CD4-positive, CD25-positive, alpha-beta regulatory T cell (primary cell): ENCODE results near the gene IRX2. TPM values are rescaled to one million over a fixed set of nuclear protein-coding genes. Genes with fewer than 3 reads are reported as not detected.

ENCODE experiments used
- ATAC-seq, 2 donors: fragments of 150-1000 bp; cut with Tn5 transposase; one replicate each; pipeline ENCODE4 v1.10.0; 2021; ENCODE audit warnings: low read depth in 2 of 2, moderate number of reproducible peaks in 2 of 2, moderate library complexity in 1 of 2
- DNase-seq, 3 donors: peaks; one replicate each; pipeline versions ENCODE4 v3.0.0 to v3.0.0-alpha.2; 2012 to 2022; ENCODE audit warnings: mixed read lengths in 1 of 3
- H3K27ac ChIP-seq: one replicate; pipeline ENCODE4 v1.7.0; 2013; ENCODE audit warnings: mild to moderate bottlenecking, low read length; ENCODE audit not compliant: insufficient read depth, poor library complexity, severe bottlenecking
- H3K27me3 ChIP-seq: one replicate; pipeline ENCODE4 v1.7.0; 2013; ENCODE audit warnings: low read length; ENCODE audit not compliant: control insufficient read depth, insufficient read depth
- H3K36me3 ChIP-seq: one replicate; pipeline ENCODE4 v1.7.0; 2013; ENCODE audit warnings: mild to moderate bottlenecking, low read length, moderate library complexity; ENCODE audit not compliant: control insufficient read depth, insufficient read depth
- H3K4me1 ChIP-seq: 2 replicates; pipeline ENCODE4 v1.7.0; 2013; ENCODE audit warnings: mild to moderate bottlenecking, low read length; ENCODE audit not compliant: insufficient read depth, control insufficient read depth, poor library complexity, severe bottlenecking
- H3K4me3 ChIP-seq: one replicate; pipeline ENCODE4 v1.7.0; 2013; ENCODE audit warnings: low read depth, mild to moderate bottlenecking, low read length, moderate library complexity
- H3K9me3 ChIP-seq, 2 experiments: 1 replicate in 1 of 2; 2 replicates in 1 of 2; pipeline ENCODE4 v1.7.0; 2013; ENCODE audit warnings: low read length in 2 of 2, mild to moderate bottlenecking in 1 of 2, moderate library complexity in 1 of 2; ENCODE audit not compliant: control insufficient read depth in 2 of 2
- H3K27ac Mint-ChIP-seq, 3 donors: one replicate each; pipeline ENCODE4 v1.8.0; 2020 to 2022; ENCODE audit warnings: mild to moderate bottlenecking in 3 of 3, mixed read lengths in 3 of 3, moderate library complexity in 2 of 3
- H3K27me3 Mint-ChIP-seq: one replicate; pipeline ENCODE4 v1.8.0; 2022; ENCODE audit warnings: mild to moderate bottlenecking, mixed read lengths
- H3K36me3 Mint-ChIP-seq: one replicate; pipeline ENCODE4 v1.8.0; 2020; ENCODE audit warnings: mixed read lengths
- H3K4me1 Mint-ChIP-seq, 4 donors: one replicate each; pipeline ENCODE4 v1.8.0; 2020 to 2022; ENCODE audit warnings: mixed read lengths in 4 of 4, mild to moderate bottlenecking in 1 of 4
- H3K4me3 Mint-ChIP-seq, 4 donors: one replicate each; pipeline ENCODE4 v1.8.0; 2020 to 2022; ENCODE audit warnings: mild to moderate bottlenecking in 4 of 4, mixed read lengths in 4 of 4, moderate library complexity in 3 of 4
- H3K9me3 Mint-ChIP-seq, 7 donors: one replicate each; pipeline ENCODE4 v1.8.0; 2020 to 2022; ENCODE audit warnings: mixed read lengths in 7 of 7, mild to moderate bottlenecking in 3 of 7, moderate library complexity in 2 of 7
- polyA plus RNA-seq, 4 donors: library from polyadenylated mRNA; unstranded; fragments of 300-500 nt; fragmentation: Illumina TruSeq; gene quantifications; one replicate each; pipeline ENCODE4 v1.2.3, GENCODE V29; 2021
- total RNA-seq: library from RNA; stranded (reverse); gene quantifications from one replicate; pipeline ENCODE4 v1.2.3, GENCODE V29; 2022

The IRX2 gene
- total and polyA plus RNA-seq, 5 donors from 2014 or later, result not detected

DNA sequence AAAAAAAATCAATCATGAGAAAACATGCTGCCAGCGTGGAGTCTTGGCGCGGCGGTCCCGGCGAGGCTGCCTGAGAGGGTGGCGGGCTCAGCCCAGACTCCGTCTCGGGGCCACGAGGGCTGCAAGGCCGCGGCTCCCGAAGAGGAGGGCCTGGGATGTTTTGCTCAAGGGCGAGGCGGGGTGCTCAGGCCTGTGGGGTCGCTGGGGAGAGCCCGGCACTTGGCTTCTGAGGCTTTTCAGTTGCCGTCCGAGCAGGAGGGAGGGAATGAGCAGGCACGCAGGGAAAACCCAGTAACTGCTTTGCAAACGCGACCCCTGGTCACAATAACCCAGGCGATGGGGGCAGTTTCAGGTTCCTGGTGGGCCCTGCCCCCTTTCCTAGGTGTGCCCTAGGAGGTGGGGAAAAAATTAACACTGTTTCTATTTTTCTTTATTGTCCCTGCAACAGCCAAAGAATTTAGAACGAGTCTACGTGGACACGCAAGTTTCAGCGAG lies 3.2 kb upstream of the IRX2 start:
- H3K27ac ChIP-seq, result no peak overlapping the region
- Mint-ChIP-seq H3K4me1 (peaks cover 0 to 25% (median under 1%) of the 10 kb centered on the region in 4 donors), H3K27ac (no peak overlapping the region), H3K27me3 (peaks cover 71% of the 10 kb centered on the region), H3K4me3 (no peak overlapping the region), H3K9me3 (peaks cover 0 to 9% (median 0%) of the 10 kb centered on the region in 7 donors), H3K36me3 (no peaks in the 10 kb centered on the region)
- H3K4me1 ChIP-seq, result peaks cover 5% of the 10 kb centered on the region
- no peak for ATAC-seq
- no peak overlapping the region for H3K4me3 ChIP-seq
- H3K9me3 ChIP-seq, result no peaks in the 10 kb centered on the region
- peaks cover 14% of the 10 kb centered on the region for H3K27me3 ChIP-seq
- DNase-seq, result no peak
- no peaks in the 10 kb centered on the region for H3K36me3 ChIP-seq

- H3K9me3 Mint-ChIP-seq, result peaks cover 0 to 13% (median 0%) of the 10 kb centered on the region in 7 donors
- peak overlapping the region in 2 of 4 donors; percentile 74 to 91 for H3K4me3 Mint-ChIP-seq
- H3K36me3 Mint-ChIP-seq, result no peaks in the 10 kb centered on the region
- peaks cover 0 to 25% (median under 1%) of the 10 kb centered on the region in 4 donors for H3K4me1 Mint-ChIP-seq
- DNase-seq, result no peak
- ATAC-seq, result no peak
- H3K27me3 Mint-ChIP-seq, result peaks cover 65% of the 10 kb centered on the region
- Histone ChIP-seq H3K36me3 (no peaks in the 10 kb centered on the region), H3K27ac (no peak overlapping the region), H3K9me3 (no peaks in the 10 kb centered on the region), H3K4me3 (no peak overlapping the region), H3K27me3 (peaks cover 11% of the 10 kb centered on the region), H3K4me1 (peaks cover 5% of the 10 kb centered on the region)
- no peak overlapping the region for H3K27ac Mint-ChIP-seq
Measured at GRCh38 chr5:2753452-2754420, 2.3 kb upstream of the IRX2 start.

- Histone ChIP-seq H3K27ac (no peak overlapping the region), H3K9me3 (no peaks in the 10 kb centered on the region), H3K4me1 (peaks cover 5% of the 10 kb centered on the region), H3K36me3 (no peaks in the 10 kb centered on the region), H3K27me3 (peaks cover 9% of the 10 kb centered on the region), H3K4me3 (no peak overlapping the region)
- DNase-seq (no peak), ATAC-seq (no peak)
- H3K9me3 Mint-ChIP-seq, result peaks cover 0 to 13% (median 0%) of the 10 kb centered on the region in 7 donors
- H3K27me3 Mint-ChIP-seq, result peaks cover 62% of the 10 kb centered on the region
- H3K4me1 Mint-ChIP-seq, result peaks cover 0 to 25% (median under 1%) of the 10 kb centered on the region in 4 donors
- H3K4me3 Mint-ChIP-seq, result no peak overlapping the region
- no peak overlapping the region for H3K27ac Mint-ChIP-seq
- no peaks in the 10 kb centered on the region for H3K36me3 Mint-ChIP-seq
Measured at GRCh38 chr5:2752821-2753439, 1.5 kb upstream of the IRX2 start.

GRCh38 chr5:2752059-2752820 lies 763 bp upstream of the IRX2 start:
- H3K4me3 Mint-ChIP-seq, result peak overlapping the region in 1 of 4 donors; percentile 47
- no peak for ATAC-seq
- DNase-seq, result no peak
- Histone ChIP-seq H3K27me3 (peaks cover 11% of the 10 kb centered on the region), H3K36me3 (no peaks in the 10 kb centered on the region), H3K4me3 (no peak overlapping the region), H3K4me1 (peaks cover 5% of the 10 kb centered on the region), H3K9me3 (no peaks in the 10 kb centered on the region), H3K27ac (no peak overlapping the region)
- no peak overlapping the region for H3K27ac Mint-ChIP-seq
- no peaks in the 10 kb centered on the region for H3K36me3 Mint-ChIP-seq
- H3K27me3 Mint-ChIP-seq, result peaks cover 60% of the 10 kb centered on the region
- H3K4me1 Mint-ChIP-seq, result peaks cover 0 to 25% (median under 1%) of the 10 kb centered on the region in 4 donors
- peaks cover 0 to 12% (median 0%) of the 10 kb centered on the region in 7 donors for H3K9me3 Mint-ChIP-seq

- no peak overlapping the region for H3K4me3 Mint-ChIP-seq
- Histone ChIP-seq H3K27me3 (peaks cover 11% of the 10 kb centered on the region), H3K4me1 (peaks cover 3% of the 10 kb centered on the region), H3K9me3 (no peaks in the 10 kb centered on the region), H3K4me3 (no peak overlapping the region), H3K27ac (no peak overlapping the region), H3K36me3 (no peaks in the 10 kb centered on the region)
- H3K36me3 Mint-ChIP-seq, result no peaks in the 10 kb centered on the region
- H3K9me3 Mint-ChIP-seq, result peaks cover 0 to 12% (median 0%) of the 10 kb centered on the region in 7 donors
- peaks cover 0 to 19% (median 3%) of the 10 kb centered on the region in 4 donors for H3K4me1 Mint-ChIP-seq
- no peak overlapping the region for H3K27ac Mint-ChIP-seq
- peaks cover 62% of the 10 kb centered on the region for H3K27me3 Mint-ChIP-seq
- DNase-seq (no peak), ATAC-seq (no peak)
Measured at GRCh38 chr5:2750758-2751464, 566 bp downstream of the IRX2 start.

GRCh38 chr5:2750026-2750757 lies 1.3 kb downstream of the IRX2 start:
- Mint-ChIP-seq H3K4me1 (peaks cover 0 to 14% (median 4%) of the 10 kb centered on the region in 4 donors), H3K4me3 (no peak overlapping the region), H3K27ac (peak overlapping the region in 1 of 3 donors; percentile 88), H3K27me3 (peaks cover 62% of the 10 kb centered on the region), H3K9me3 (peaks cover 0 to 12% (median 0%) of the 10 kb centered on the region in 7 donors), H3K36me3 (no peaks in the 10 kb centered on the region)
- no peak for ATAC-seq
- H3K36me3 ChIP-seq, result no peaks in the 10 kb centered on the region
- H3K27ac ChIP-seq, result no peak overlapping the region
- H3K27me3 ChIP-seq, result peaks cover 11% of the 10 kb centered on the region
- H3K4me3 ChIP-seq, result no peak overlapping the region
- no peaks in the 10 kb centered on the region for H3K9me3 ChIP-seq
- H3K4me1 ChIP-seq, result no peaks in the 10 kb centered on the region
- DNase-seq, result no peak
